K562 (cell line): ENCODE data around the gene MGAT4D. TPM values are rescaled to one million over a fixed set of nuclear protein-coding genes. Genes with fewer than 3 reads are reported as not detected.

Source experiments
- FOSL1 ChIP-seq: fragments of 200-800 bp; sonication (Bioruptor generic); conservative IDR thresholded peaks from 2 replicates; pipeline ENCODE4 v1.6.1; 2016; ENCODE audit warnings: missing genetic modification characterization, missing compliant biosample characterization
- HNRNPH1 ChIP-seq: fragments of 200-400 bp; formaldehyde crosslinking; optimal IDR thresholded peaks from 2 replicates; pipeline ENCODE3; 2017; ENCODE audit warnings: low read depth, mild to moderate bottlenecking, low read length, moderate library complexity
- MTA3 ChIP-seq: fragments of 450-650 bp; formaldehyde crosslinking; IDR thresholded peaks from 2 replicates; pipeline ENCODE4 v1.6.1; 2017; ENCODE audit warnings: mild to moderate bottlenecking, borderline replicate concordance
- MYBL2 ChIP-seq, 2 experiments: fragments of 450-650 bp in 1 of 2; sonication (generic) in 1 of 2; formaldehyde crosslinking in 1 of 2; IDR thresholded peaks; 2 replicates each; pipeline versions ENCODE4 v1.6.1 to v1.8.1; 2017 to 2022; ENCODE audit warnings: borderline replicate concordance in 1 of 2, inconsistent platforms in 1 of 2, low read depth in 1 of 2, mild to moderate bottlenecking in 1 of 2, missing genetic modification reagents in 1 of 2, moderate library complexity in 1 of 2
- POU5F1 ChIP-seq: fragments of 150-350 bp; IDR thresholded peaks from 2 replicates; pipeline ENCODE4 v1.6.1; 2014; ENCODE audit warnings: borderline replicate concordance, low read length, low read depth, mild to moderate bottlenecking; ENCODE audit not compliant: partially characterized antibody
- ZKSCAN3 ChIP-seq: fragments of 250-450 bp; sonication (Bioruptor Pico); IDR thresholded peaks from 2 replicates; pipeline ENCODE4 v1.4.0; 2020
- ZNF174 ChIP-seq: fragments of 250-450 bp; sonication (Bioruptor Pico); IDR thresholded peaks from 2 replicates; pipeline ENCODE4 v1.4.0; 2020; ENCODE audit warnings: mild to moderate bottlenecking
- ZNF280B ChIP-seq: fragments of 250-450 bp; sonication (Bioruptor Pico); IDR thresholded peaks from 2 replicates; pipeline ENCODE4 v1.5.1; 2021; ENCODE audit warnings: mild to moderate bottlenecking
- ZNF282 ChIP-seq: sonication (generic); formaldehyde crosslinking; IDR thresholded peaks from 2 replicates; pipeline ENCODE4 v1.8.1; 2023; ENCODE audit warnings: missing genetic modification reagents
- ZNF644 ChIP-seq: fragments of 200-800 bp; sonication (Bioruptor generic); IDR thresholded peaks from 2 replicates; pipeline ENCODE4 v1.6.1; 2016; ENCODE audit warnings: low read depth, missing genetic modification characterization, missing compliant biosample characterization
- polyA plus RNA-seq, 8 experiments: library from polyadenylated mRNA; depleted of rRNA in 4 of 8; stranded (reverse) in 5 of 8; unstranded in 3 of 8; fragments of >200 nt; fragmentation: Nextera tagmentation in 2 of 8; fragmentation: Illumina TruSeq in 1 of 8; extraction: Ambion mirVana in 2 of 8; extraction: Trizol in 1 of 8; gene quantifications; 2 replicates each; pipeline versions ENCODE4 v1.2.1 to v1.2.3, GENCODE V29; 2011 to 2014; ENCODE audit warnings: inconsistent platforms in 1 of 8, missing spikeins in 1 of 8
- total RNA-seq, 7 experiments: library from RNA; depleted of rRNA in 6 of 7; stranded (reverse); fragments of >200 nt in 6 of 7; fragmentation: Illumina TruSeq in 2 of 7; extraction: Trizol in 2 of 7; gene quantifications; 2 replicates each; pipeline versions ENCODE4 v1.2.1 to v1.2.3, GENCODE V29; 2011 to 2021; ENCODE audit warnings: low replicate concordance in 1 of 7
- TF ChIP-seq, protein P1 (sequence below): fragments of 450-650 bp; IDR thresholded peaks from 2 replicates; pipeline ENCODE4 v1.6.1; 2016; ENCODE audit warnings: mild to moderate bottlenecking, moderate library complexity

MGAT4D gene
- total and polyA plus RNA-seq, 9 of the 15 experiments (the other 6 are each of a cell fraction or from before 2014, with no cell fraction given), result not detected

GRCh38 chr4:140523370-140523856, 25.3 kb upstream of the MGAT4D start (continued):
- TF ChIP-seq, protein P1, sequence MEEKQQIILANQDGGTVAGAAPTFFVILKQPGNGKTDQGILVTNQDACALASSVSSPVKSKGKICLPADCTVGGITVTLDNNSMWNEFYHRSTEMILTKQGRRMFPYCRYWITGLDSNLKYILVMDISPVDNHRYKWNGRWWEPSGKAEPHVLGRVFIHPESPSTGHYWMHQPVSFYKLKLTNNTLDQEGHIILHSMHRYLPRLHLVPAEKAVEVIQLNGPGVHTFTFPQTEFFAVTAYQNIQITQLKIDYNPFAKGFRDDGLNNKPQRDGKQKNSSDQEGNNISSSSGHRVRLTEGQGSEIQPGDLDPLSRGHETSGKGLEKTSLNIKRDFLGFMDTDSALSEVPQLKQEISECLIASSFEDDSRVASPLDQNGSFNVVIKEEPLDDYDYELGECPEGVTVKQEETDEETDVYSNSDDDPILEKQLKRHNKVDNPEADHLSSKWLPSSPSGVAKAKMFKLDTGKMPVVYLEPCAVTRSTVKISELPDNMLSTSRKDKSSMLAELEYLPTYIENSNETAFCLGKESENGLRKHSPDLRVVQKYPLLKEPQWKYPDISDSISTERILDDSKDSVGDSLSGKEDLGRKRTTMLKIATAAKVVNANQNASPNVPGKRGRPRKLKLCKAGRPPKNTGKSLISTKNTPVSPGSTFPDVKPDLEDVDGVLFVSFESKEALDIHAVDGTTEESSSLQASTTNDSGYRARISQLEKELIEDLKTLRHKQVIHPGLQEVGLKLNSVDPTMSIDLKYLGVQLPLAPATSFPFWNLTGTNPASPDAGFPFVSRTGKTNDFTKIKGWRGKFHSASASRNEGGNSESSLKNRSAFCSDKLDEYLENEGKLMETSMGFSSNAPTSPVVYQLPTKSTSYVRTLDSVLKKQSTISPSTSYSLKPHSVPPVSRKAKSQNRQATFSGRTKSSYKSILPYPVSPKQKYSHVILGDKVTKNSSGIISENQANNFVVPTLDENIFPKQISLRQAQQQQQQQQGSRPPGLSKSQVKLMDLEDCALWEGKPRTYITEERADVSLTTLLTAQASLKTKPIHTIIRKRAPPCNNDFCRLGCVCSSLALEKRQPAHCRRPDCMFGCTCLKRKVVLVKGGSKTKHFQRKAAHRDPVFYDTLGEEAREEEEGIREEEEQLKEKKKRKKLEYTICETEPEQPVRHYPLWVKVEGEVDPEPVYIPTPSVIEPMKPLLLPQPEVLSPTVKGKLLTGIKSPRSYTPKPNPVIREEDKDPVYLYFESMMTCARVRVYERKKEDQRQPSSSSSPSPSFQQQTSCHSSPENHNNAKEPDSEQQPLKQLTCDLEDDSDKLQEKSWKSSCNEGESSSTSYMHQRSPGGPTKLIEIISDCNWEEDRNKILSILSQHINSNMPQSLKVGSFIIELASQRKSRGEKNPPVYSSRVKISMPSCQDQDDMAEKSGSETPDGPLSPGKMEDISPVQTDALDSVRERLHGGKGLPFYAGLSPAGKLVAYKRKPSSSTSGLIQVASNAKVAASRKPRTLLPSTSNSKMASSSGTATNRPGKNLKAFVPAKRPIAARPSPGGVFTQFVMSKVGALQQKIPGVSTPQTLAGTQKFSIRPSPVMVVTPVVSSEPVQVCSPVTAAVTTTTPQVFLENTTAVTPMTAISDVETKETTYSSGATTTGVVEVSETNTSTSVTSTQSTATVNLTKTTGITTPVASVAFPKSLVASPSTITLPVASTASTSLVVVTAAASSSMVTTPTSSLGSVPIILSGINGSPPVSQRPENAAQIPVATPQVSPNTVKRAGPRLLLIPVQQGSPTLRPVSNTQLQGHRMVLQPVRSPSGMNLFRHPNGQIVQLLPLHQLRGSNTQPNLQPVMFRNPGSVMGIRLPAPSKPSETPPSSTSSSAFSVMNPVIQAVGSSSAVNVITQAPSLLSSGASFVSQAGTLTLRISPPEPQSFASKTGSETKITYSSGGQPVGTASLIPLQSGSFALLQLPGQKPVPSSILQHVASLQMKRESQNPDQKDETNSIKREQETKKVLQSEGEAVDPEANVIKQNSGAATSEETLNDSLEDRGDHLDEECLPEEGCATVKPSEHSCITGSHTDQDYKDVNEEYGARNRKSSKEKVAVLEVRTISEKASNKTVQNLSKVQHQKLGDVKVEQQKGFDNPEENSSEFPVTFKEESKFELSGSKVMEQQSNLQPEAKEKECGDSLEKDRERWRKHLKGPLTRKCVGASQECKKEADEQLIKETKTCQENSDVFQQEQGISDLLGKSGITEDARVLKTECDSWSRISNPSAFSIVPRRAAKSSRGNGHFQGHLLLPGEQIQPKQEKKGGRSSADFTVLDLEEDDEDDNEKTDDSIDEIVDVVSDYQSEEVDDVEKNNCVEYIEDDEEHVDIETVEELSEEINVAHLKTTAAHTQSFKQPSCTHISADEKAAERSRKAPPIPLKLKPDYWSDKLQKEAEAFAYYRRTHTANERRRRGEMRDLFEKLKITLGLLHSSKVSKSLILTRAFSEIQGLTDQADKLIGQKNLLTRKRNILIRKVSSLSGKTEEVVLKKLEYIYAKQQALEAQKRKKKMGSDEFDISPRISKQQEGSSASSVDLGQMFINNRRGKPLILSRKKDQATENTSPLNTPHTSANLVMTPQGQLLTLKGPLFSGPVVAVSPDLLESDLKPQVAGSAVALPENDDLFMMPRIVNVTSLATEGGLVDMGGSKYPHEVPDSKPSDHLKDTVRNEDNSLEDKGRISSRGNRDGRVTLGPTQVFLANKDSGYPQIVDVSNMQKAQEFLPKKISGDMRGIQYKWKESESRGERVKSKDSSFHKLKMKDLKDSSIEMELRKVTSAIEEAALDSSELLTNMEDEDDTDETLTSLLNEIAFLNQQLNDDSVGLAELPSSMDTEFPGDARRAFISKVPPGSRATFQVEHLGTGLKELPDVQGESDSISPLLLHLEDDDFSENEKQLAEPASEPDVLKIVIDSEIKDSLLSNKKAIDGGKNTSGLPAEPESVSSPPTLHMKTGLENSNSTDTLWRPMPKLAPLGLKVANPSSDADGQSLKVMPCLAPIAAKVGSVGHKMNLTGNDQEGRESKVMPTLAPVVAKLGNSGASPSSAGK, result peak; percentile 92; the same call in 1 of the 2 replicates
- no peak for TF ChIP-seq ZNF280B
- no peak for TF ChIP-seq ZNF644 (tag)
- no peak for TF ChIP-seq ZNF282 (CRISPR knock-in tag)
- TF ChIP-seq FOSL1, result no peak
- no peak for TF ChIP-seq POU5F1
- TF ChIP-seq ZKSCAN3 (CRISPR knock-in tag), result no peak
- no peak for TF ChIP-seq ZNF174 (CRISPR knock-in tag)
- no peak for TF ChIP-seq MTA3
- TF ChIP-seq HNRNPH1, result no peak
- no peak for TF ChIP-seq MYBL2 (IDR thresholded peaks at IDR 0.05; ENCODE audit: low read depth)
- no peak for TF ChIP-seq MYBL2 (CRISPR knock-in tag; IDR thresholded peaks at IDR 0.05; ENCODE audit: borderline replicate concordance)
